Measurements from ENCODE around the gene COL17A1. TPM values are rescaled to one million over a fixed set of nuclear protein-coding genes. Genes with fewer than 3 reads are reported as not detected.

Gene COL17A1
- total and polyA plus RNA-seq, 2 of the 13 experiments (the other 11 are each of a cell fraction or from before 2014, with no cell fraction given), result 0.03 TPM; not detected in 1

DNA sequence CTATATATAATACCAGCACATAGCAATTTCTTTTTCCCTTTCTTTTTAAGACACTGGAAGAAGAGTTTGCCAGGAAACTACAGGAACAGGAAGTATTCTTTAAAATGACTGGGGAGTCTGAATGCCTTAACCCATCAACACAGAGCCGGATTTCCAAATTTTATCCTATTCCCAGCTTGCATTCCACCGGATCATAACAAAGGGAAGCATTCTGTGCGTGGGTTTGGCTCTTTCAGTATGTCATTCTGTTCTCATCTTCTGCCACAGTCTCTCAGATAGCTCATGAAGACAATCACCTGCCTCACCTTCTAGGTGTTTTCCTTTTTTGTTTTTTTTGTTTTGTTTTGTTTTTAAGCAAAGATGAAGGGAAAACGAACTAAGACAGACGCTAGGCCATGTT is 60.2 kb downstream of the COL17A1 start (continued):
- TF ChIP-seq, protein P1, sequence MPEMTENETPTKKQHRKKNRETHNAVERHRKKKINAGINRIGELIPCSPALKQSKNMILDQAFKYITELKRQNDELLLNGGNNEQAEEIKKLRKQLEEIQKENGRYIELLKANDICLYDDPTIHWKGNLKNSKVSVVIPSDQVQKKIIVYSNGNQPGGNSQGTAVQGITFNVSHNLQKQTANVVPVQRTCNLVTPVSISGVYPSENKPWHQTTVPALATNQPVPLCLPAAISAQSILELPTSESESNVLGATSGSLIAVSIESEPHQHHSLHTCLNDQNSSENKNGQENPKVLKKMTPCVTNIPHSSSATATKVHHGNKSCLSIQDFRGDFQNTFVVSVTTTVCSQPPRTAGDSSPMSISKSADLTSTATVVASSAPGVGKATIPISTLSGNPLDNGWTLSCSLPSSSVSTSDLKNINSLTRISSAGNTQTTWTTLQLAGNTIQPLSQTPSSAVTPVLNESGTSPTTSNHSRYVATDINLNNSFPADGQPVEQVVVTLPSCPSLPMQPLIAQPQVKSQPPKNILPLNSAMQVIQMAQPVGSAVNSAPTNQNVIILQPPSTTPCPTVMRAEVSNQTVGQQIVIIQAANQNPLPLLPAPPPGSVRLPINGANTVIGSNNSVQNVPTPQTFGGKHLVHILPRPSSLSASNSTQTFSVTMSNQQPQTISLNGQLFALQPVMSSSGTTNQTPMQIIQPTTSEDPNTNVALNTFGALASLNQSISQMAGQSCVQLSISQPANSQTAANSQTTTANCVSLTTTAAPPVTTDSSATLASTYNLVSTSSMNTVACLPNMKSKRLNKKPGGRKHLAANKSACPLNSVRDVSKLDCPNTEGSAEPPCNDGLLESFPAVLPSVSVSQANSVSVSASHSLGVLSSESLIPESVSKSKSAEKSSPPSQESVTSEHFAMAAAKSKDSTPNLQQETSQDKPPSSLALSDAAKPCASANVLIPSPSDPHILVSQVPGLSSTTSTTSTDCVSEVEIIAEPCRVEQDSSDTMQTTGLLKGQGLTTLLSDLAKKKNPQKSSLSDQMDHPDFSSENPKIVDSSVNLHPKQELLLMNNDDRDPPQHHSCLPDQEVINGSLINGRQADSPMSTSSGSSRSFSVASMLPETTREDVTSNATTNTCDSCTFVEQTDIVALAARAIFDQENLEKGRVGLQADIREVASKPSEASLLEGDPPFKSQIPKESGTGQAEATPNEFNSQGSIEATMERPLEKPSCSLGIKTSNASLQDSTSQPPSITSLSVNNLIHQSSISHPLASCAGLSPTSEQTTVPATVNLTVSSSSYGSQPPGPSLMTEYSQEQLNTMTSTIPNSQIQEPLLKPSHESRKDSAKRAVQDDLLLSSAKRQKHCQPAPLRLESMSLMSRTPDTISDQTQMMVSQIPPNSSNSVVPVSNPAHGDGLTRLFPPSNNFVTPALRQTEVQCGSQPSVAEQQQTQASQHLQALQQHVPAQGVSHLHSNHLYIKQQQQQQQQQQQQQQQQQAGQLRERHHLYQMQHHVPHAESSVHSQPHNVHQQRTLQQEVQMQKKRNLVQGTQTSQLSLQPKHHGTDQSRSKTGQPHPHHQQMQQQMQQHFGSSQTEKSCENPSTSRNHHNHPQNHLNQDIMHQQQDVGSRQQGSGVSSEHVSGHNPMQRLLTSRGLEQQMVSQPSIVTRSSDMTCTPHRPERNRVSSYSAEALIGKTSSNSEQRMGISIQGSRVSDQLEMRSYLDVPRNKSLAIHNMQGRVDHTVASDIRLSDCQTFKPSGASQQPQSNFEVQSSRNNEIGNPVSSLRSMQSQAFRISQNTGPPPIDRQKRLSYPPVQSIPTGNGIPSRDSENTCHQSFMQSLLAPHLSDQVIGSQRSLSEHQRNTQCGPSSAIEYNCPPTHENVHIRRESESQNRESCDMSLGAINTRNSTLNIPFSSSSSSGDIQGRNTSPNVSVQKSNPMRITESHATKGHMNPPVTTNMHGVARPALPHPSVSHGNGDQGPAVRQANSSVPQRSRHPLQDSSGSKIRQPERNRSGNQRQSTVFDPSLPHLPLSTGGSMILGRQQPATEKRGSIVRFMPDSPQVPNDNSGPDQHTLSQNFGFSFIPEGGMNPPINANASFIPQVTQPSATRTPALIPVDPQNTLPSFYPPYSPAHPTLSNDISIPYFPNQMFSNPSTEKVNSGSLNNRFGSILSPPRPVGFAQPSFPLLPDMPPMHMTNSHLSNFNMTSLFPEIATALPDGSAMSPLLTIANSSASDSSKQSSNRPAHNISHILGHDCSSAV (CRISPR knock-in tag; IDR thresholded peaks at IDR 0.05; ENCODE audit: borderline replicate concordance), result no peak

DNA sequence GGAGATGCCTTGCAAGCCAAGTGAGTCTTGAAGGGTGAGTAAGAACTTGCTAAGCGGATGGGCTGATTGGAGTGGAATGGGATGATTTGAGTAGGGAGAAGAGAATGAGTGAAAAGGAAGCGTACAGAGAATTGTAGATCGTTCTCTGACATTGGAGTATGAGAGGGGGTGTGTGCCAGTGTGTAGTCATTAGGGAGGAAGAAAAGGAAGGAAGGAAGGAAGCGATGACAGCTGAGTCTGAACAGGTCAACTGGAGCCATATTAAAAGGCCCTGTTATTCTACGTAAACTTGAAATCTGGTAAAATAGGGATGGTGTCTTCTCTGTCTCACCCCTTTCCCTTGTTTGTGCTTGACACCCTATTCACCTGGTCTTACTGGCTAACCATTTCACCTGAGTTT is 63.7 kb downstream of the COL17A1 start:
- Histone ChIP-seq H4K20me1 (ENCODE audit: insufficient read depth, low read length) (no peaks in the 10 kb centered on the region), H3K4me1 (ENCODE audit: insufficient read depth, low read length) (no peaks in the 10 kb centered on the region), H3K36me3 (replicated peaks in 1 of 2; ENCODE audit: control insufficient read depth in 1 of 2, insufficient read depth in 2 of 2, low read length in 2 of 2) (peaks cover 8 to 56% of the 10 kb centered on the region in 2 experiments), H3K27ac (ENCODE audit: extremely low read length, insufficient read depth, low read length) (no peak overlapping the region), H3K27me3 (ENCODE audit: control insufficient read depth in 1 of 2, insufficient read depth in 2 of 2, low read length in 2 of 2) (no peaks in the 10 kb centered on the region), H3K4me2 (ENCODE audit: low read depth, low read length) (no peak overlapping the region), H3K79me2 (ENCODE audit: insufficient read depth, low read length) (no peaks in the 10 kb centered on the region), H3K9me3 (ENCODE audit: low read length) (no peaks in the 10 kb centered on the region), H2AFZ (ENCODE audit: low read length) (no peak overlapping the region), H3K4me3 (replicated peaks in 1 of 3; ENCODE audit: insufficient read depth in 1 of 3, low read depth in 2 of 3, low read length in 3 of 3) (no peak overlapping the region), H3K9ac (ENCODE audit: insufficient read depth, low read depth, low read length) (no peak overlapping the region)
- in situ Hi-C loops (cut with HindIII; ENCODE audit: extremely low pct_ligation_motif_present, low pct_unique_long_range_greater_than_20kb) (no loop called here), intact Hi-C loops (cut with micrococcal nuclease; ENCODE audit: unreplicated experiment) (no loop called here)
- BruUV-seq (replicated peaks), result no TSS peak
- 98% methylated on average over 5 of the region's 5 CpGs for WGBS (ENCODE audit: low lambda C conversion rate)
- TF ChIP-seq ZNF792 (CRISPR knock-in tag; IDR thresholded peaks at IDR 0.05), result no peak
- TF ChIP-seq MYC (CRISPR knock-in tag; IDR thresholded peaks at IDR 0.05; ENCODE audit: borderline replicate concordance), result no peak
- TF ChIP-seq PREB (CRISPR knock-in tag; IDR thresholded peaks at IDR 0.05), result no peak
- no peak for TF ChIP-seq NPAS2 (CRISPR knock-in tag; IDR thresholded peaks at IDR 0.05; ENCODE audit: borderline replicate concordance)
- TF ChIP-seq, protein P1 (CRISPR knock-in tag; IDR thresholded peaks at IDR 0.05; ENCODE audit: borderline replicate concordance), result no peak
- DNase-seq (ENCODE audit: low spot score), result no peak
- ChIA-PET POLR2A (no interaction called here), CTCF (ENCODE audit: low intra/inter-chr PET ratio, low total read pairs) (no interaction called here)
- ATAC-seq, result no peak
- FAIRE-seq, result no peak
